ENCODE data around the gene UTS2.

UTS2 gene

GRCh38 chr1:7852804-7853683, at the start of gene UTS2:
Gene UTS2 (minus strand): TSS chr1:7853065. CDS start chr1:7853003, 62 bp downstream.
- no peak for DNase-seq (ENCODE audit: low read depth in 2 of 2)

GRCh38 chr1:7899741-7900140, 46.9 kb upstream of the UTS2 start:
- DNase-seq (ENCODE audit: low read depth in 2 of 2): no peak

GRCh38 chr1:7898962-7899361, 46.1 kb upstream of the UTS2 start:
- no peak for DNase-seq (ENCODE audit: low read depth in 2 of 2)

- DNase-seq (ENCODE audit: low read depth in 2 of 2): no peak
Measured at GRCh38 chr1:7896994-7897393, 44.1 kb upstream of the UTS2 start.

- no peak for DNase-seq (ENCODE audit: low read depth in 2 of 2)
Measured at GRCh38 chr1:7893529-7894180, 40.8 kb upstream of the UTS2 start.

- no peak for DNase-seq (ENCODE audit: low read depth in 2 of 2)
Measured at GRCh38 chr1:7891804-7892203, 38.9 kb upstream of the UTS2 start.

DNA sequence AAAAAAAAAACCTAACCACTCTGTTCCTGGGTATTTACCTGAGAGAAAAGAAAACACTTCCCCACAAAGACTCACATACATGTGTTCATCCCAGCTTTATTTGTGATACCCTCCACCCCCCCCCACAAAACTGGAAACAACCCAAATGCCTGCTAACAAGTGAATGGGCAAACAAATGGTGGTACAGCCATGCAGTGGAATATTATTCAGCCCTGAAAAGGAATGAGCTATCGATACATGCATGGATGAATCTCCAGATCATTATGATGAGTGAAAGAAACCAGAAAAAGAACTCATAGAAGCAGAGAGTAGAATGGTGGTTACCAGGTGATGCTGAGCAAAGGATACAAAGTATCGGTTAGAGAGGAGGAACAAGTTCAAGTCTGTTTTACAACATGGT, 38.0 kb upstream of the UTS2 start:
- no peak for DNase-seq (ENCODE audit: low read depth in 2 of 2)

GRCh38 chr1:7888248-7889081, 35.6 kb upstream of the UTS2 start:
- no peak for DNase-seq (ENCODE audit: low read depth in 2 of 2)

DNA sequence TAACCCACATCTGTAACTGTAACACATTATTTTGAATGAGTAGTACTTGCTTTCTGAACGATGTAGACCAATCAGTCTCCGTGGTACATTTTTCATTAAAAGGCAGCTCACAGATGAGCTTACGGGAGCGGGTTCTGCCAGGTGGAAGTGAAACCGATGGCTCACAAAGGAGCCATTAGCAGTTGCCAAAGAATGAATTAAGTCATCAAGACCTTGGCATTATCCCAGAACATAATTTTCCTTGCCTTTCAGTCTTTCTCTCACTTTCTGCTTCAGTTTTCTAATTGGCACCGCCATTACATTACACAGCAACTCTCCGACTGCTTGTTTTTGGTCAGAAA, 33.5 kb upstream of the UTS2 start:
- no peak for DNase-seq (ENCODE audit: low read depth in 2 of 2)

DNA sequence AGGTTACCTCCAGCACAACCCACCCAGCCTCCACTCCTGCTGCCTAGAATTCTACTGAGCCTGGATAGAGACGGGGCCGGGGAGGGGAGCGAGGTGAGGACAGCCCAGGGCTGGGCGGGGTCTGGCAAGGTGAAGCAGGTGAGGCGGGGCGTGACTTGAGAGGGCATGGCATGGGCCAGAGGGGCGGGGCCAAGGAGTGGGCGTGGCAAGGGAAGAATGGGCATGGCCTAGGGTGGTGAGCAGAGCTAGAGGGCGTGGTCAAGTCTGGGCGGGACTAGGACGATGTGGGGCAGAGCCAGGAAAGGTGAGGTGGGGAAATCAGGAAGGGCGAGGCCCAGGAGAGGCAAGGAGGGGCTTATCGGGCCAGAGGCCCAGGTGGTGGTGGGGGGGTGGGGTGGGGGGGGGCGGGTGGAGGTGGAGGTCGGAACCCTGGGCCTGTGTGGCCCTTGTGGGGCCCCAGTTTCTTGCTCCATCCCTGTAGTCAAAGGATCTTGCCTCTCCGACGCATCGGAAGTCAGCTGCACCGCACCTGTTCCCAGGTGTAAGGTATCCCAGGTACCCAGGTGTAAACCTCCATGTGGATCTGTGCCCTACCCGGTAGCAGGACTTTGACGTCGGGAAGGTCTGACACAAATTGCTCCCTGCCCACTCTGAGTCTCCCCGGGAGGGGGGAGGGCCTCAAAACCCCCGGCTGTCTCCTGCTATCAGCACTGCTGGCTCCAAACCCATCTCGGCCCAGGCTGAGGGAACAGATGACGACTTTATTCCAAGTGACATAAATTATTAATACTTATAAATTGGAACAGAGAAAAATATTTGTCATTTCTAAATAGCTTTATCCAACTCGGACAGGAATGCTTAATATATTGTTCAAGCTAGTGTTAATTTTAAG, 32.9 kb upstream of the UTS2 start:
- no peak for DNase-seq (ENCODE audit: low read depth in 2 of 2)

GRCh38 chr1:7884757-7885156, 31.9 kb upstream of the UTS2 start:
- DNase-seq (ENCODE audit: low read depth in 2 of 2): no peak

DNA sequence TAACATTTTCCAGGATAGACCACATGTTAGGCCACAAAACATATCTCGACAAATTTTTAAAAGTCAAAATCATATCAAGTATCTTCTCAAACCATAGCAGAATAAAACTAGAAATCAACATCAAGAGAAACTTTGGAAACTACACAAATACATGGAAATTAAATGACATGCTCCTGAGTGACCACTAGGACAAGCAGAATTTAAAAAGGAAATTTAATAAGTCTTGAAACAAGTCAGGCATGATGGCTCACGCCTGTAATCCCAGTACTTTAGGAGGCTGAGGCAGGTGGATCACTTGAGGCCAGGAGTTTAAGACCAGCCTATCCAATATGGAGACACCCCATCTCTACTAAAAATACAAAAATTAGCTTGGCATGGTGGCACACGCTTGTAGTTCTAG, 26.4 kb upstream of the UTS2 start:
- no peak for DNase-seq (ENCODE audit: low read depth in 2 of 2)

GRCh38 chr1:7878027-7878426, 25.2 kb upstream of the UTS2 start:
- DNase-seq (ENCODE audit: low read depth in 2 of 2): no peak

DNA sequence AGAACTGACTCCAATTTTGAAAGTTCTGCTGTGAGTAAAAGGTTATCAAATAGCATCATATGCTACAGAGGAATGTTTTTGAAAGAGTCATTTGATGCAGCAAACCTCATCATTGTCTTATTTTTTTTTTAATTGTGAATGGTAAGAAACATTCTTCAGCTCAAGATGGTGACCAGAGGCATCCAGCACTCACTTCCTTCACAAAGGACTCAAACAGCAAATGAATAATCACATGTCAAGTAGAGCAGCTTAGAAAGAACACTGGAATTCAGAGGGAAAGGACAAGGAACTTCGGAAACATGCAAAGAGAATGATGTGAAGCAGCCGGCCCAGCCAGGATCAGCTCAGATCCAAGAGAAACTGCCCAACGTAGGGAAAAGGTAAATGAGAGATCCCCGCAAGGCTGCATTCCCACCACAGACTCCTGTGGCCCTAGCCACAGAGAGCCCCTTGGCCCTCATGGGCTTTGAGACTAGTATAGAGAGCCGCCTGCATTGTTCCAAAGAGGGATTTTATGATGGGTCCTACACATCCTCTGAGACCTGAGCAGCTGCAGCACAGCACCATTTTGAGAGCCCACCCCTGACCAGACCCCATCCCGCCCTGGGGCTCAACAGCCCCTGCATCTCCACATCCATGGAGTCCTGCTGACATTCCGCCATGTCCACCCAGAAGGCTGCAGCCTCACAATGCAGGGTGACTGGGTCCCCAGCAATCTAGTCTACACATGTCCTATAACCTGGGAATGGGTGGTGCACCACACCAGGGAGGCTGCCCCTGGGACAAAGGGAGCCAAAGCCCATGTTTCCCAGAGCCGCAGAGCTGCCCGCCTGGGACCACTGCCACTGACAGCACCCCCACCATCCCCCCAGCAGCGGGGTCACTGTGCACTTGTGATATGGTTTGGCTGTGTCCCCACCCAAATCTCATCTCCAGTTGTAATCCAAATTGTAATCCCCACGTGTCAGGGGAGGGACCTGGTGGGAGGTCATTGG, 21.2 kb upstream of the UTS2 start:
- no peak for DNase-seq (ENCODE audit: low read depth in 2 of 2)

DNA sequence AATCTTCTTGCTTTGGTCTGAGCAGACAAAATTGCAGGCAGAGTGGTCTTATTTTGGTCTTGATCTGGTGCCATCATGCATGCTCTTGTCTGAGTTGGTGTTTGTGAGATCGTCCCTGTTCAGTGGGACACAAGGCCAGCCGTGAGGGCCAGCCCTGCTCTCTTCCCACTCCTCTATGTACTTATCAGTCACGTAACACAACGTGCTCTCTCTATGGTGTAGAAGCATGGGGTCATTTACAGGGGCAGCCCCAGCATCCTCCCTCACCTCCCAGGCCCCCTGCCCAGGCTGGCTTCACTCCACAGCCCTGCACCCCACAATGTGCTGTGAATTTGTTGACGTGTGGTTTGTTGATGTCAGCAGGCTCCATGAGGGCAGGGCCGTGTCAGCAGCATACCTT, 18.3 kb upstream of the UTS2 start:
- DNase-seq (ENCODE audit: low read depth in 2 of 2): no peak

- no peak for DNase-seq (ENCODE audit: low read depth in 2 of 2)
Measured at GRCh38 chr1:7869136-7869920, 16.5 kb upstream of the UTS2 start.

DNA sequence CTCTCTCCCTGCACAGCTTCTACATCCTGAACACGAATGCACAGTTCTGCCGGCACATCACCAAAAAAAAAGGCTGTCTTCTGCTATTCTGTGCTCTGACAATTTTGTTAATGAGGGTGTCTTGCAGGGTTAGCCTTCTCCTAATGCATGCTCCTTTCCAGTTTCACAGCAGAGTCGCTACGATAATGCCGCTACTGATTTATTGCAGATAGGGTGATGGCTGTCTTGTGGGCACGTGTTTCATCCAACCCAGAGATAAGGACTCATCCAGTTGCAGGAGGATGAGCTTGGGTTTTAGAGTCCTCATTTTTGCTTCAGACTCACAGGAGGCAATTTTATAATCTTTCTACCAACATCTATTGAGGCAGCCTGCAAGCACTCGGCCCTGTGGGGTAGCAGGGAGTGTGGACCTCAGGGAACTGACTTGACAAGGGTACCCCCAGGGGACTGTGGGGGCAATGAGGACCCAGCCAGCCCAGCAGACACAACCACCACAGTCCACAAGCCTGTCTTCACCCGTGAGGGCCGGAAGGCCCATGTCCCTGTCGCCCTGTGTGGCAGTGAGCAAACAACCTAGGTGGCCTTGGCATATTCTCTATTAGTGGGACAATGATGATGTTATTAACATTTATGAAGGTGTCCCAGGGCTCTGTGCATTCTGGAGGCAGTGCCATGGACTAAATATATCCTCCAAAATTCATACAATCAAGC, 15.4 kb upstream of the UTS2 start:
- no peak for DNase-seq (ENCODE audit: low read depth in 2 of 2)

DNA sequence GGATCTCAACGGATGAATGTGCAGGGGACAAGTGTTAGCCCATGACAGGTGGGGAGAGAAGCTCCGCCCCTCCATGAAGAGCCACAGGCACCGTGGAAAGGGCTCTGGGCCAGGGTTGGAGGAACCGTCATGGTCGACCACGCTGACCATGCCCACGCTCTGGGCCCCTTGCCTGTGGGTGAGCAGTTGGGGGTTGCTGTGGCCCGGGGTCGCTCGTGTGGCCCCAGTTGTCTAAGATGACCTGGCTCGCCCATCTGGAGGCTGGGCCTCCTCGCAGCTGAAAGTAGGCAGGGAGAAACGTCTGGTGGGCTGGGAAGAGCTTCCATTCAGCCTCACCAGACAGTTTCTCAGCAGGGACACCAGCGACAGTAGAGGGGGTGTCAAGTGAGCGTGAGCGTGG, 13.1 kb upstream of the UTS2 start:
- DNase-seq (ENCODE audit: low read depth in 2 of 2): no peak

All from activated CD8-positive, alpha-beta memory T cell treated with anti-CD3 and anti-CD28 coated beads for 4 hours (primary cell).